Fibroblast of skin of right biceps (primary cell): ENCODE measurements around the gene SLC12A4.
"Not testable (repeated sequence)": the region's sequence is repeated elsewhere in the genome, so short reads cannot be mapped to it uniquely, and the experiment has no call there.

ENCODE experiments used
- DNase-seq: peaks from one replicate; pipeline ENCODE4 v3.0.0-alpha.2; 2013

SLC12A4 gene

DNA sequence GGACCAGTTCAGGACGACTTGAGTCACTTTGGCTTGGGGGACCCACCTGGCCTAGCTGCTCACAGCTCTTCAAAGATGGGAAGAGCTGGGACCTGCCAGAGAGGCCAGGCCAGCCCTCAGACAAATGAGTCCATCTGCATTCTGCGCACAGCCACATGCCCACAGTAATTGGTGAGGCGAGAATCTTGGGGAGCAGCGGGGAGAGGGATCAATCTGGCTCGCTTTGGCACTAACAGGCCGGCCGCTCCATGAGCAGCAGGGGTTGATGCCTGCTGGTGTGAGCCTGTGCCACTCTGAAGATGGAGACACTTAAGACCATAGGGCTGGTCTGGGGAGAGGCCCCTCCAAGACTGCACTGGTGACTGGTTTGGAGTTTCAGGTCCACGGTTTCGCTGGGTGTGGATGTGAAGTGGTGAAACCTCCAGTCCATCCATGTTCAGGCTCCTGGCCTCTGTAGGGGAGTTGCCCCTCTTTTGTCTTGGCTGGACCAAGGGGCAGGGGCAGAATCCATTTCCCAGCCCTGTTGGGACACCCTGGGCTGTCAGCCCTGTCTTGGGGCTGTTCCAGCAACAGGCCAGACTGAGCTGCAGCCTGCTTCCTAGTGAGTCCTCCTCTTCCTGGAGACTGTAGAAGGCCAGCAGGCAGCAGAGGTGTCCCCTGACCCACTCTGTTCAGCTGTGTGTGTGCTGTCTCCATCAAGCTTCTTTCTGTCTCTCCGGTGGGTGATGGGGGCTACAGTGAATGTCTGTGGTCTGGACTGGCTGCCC is 44.1 kb downstream of the SLC12A4 start:
- DNase-seq = no peak

DNA sequence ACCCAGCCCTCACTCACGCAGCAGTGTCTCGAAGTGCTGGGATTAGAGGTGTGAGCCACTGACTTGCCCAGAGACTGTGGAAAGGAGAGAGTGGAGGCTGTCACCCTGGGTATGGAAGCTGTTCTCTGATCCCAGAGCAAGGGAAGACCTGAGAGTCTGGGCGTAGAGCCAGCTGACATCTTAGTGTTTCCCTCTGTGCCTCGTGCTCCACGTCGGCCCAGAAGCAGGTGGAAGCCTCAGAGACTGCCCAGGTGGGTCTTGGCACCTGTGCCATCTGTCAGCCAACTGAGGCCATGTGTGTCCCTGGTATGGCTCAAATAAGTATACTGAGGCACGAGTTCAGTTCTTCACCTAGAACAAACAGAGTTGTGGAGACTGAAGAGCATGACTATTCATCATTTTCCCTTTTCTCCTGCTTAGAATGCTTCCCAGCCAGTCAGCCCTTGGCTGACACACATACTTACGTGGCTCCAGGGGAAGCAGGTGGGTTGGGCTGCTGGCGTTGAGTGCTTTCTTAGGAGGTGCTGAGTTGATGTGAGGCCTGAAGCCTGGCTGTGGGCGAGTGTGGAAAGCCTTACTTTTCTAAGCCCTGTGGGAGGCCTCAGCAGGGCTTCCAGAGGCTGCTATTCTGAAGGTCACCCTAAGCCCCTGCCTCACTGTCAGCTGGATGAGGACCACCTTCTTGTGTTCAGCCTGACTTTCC is 44.9 kb downstream of the SLC12A4 start:
- no peak for DNase-seq

DNA sequence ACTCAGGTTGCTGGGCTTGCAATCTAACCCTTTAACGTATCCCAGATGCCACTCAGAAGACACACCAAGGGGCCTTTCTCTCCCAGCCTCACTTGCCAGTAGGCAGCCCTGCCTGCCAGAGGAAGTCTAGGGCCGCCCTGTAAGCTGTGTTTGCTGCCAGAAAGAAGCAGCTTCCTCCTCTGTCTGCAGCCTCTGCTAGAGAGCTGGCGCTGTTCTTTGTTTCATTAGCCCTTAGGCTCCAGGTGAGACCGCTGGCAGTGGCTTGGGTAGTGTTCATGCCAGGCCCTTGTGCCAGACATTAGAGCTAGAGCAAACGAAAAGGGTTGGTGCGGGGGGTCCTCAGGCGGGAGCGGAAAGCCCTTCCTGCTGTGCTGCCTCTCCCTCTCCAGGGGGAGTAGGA is 45.7 kb downstream of the SLC12A4 start:
- DNase-seq = no peak

DNA sequence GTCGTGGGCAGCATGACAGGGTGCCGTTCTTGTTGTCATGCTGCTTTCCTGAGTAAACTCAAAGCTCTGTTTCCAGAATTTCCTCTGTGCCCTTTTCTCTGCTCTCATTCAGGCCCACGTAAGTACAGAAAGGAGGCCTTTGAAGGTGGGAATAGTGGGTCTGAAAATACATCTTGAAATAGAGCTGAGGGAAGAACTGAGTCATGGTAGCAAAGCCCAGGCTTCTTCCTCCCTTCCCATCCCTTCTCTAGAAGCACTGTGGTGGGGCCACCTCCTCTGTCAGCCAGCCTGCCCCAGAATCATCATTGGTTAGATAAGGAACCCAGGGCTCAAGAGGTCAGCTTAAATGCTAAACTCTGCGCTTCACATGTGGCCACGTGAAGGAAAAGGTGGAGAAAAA is 46.2 kb downstream of the SLC12A4 start:
- DNase-seq = no peak

DNA sequence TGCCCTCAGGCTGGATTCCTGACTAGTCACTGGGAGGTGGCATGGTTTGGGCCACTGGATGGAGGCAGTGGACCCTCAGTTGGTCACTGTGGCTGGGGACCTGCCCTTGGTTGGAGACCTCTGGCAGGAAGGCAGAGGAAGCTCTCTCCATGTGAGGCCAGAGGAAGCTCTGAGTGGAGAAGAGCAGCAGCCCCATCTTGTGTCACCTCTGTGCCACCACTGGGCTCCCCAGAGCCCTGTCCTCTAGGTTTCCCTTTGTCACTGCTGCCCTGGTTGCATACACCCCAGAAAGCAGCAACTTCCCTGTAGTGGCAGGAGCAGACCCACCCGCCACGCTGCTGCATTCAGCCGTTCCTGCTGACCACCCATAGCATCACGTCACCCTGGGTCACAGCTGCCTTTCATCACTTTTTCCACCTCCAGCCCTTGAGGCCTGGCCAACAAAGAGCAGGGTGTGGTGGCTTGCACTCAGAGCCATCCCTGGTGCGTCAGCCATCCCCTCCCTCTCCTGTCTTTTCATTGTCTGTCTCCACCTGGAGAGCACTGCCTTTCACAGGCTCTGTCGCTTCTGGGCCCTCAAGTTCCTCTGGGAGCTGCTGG is 48.7 kb downstream of the SLC12A4 start:
- DNase-seq = no peak

DNA sequence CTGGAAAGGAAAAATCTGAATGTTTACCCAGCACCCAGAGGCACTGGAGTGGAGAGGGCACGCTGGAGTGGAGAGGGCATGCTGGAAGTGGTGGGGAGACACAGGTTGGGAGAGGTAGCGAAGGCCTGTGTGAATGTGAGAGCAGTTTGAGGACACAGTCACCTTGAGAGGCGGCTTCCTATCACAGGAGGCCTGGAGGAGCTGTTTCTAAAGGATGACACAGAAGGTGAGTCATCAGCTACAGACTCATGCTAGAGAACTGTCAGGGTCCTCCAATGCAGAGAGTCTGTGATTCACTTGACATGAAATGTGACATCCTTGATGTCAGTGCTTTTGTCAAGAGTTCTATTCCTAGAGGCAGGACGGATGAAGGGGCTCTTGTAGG is 50.6 kb downstream of the SLC12A4 start:
- DNase-seq = peak; percentile 89

DNA sequence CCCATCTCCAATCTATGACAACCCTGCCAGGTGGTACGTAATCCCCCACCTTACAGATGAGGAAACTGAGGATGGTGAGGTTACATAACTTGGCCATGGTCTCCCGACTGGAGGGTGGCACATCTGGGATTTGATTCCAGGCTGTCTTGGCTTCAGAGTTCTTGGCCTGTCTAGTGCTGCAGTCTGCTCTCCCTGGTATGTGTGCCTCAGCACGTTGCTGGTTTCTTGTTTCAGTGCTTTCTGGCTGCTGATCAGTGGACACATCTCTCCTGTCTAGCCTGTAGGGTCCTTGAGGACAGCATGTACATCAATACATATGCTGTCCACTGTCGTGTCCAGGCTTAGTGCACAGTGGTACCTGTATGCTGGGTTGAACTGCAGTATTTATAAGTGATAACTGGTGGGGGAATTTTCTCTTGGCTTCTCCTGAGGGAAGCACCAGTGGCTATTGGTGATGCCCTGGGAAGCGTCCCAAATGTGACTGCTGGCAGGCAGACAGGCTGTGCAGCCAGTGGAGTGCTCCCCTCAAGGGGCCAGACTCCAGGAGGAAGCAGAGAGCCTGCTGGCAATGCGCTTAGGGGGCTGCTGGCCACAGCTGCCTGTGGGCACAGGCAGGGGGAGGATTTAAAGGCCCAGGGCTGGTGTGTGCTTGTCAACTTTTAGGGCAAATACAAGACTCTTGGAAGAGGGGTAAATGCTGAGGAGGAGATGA is 51.1 kb downstream of the SLC12A4 start:
- no peak for DNase-seq

DNA sequence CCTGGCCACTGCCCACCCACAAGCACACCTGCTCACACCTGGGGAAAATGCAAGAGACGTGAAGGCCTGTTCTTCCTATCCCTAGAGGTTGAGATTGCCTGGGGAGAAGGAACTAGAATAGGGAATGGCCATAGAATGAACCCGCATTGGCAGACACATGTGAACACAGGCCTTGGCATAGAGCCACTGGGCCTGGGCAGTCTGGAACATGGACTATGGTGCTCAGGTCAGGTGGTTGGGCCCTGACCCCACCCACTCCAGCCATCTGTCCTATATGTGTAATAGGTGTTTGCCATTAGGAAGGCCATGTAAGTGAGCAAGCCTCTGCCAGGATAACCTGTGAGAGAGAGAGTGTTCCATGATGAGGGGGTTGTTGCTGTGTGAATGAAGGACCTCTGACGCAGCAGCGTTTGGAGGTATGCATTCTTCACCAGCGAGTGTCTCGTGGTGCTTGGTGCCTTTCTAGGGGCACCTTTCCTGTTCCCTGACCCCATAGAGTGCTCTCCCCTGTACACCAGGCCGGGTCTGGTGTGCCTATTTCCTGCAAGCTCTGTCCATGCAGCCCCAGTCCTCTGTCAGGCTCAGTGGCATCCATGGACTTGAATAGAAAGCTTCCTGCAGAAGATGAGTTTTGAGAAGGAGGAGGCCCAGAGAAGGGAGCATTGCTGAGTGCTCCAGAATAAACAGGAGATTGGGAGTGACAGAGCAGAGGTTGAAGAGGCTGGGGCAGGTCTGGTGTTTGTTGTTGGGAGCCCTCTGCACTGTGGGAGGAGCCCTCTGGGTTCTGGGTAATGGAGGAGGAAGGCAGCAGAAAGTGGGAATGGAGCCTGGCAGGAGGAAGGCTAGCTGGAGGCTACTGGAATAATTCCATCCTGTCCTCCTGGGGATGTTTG is 52.4 kb downstream of the SLC12A4 start:
- DNase-seq = no peak

DNA sequence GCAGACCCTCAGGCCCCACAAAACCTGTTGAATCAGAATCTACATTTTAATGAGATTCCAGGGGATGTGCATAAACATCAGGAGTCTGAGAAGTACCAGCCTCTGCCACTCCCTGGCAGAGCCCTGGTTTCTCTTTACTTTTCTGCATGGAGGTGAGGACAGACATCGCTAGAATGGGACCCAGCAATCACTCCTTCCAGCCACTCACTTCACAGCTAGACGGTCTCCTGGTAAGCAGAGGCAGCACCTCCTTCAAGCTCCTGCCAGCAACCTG is 53.0 kb downstream of the SLC12A4 start:
- not testable (repeated sequence) for DNase-seq

DNA sequence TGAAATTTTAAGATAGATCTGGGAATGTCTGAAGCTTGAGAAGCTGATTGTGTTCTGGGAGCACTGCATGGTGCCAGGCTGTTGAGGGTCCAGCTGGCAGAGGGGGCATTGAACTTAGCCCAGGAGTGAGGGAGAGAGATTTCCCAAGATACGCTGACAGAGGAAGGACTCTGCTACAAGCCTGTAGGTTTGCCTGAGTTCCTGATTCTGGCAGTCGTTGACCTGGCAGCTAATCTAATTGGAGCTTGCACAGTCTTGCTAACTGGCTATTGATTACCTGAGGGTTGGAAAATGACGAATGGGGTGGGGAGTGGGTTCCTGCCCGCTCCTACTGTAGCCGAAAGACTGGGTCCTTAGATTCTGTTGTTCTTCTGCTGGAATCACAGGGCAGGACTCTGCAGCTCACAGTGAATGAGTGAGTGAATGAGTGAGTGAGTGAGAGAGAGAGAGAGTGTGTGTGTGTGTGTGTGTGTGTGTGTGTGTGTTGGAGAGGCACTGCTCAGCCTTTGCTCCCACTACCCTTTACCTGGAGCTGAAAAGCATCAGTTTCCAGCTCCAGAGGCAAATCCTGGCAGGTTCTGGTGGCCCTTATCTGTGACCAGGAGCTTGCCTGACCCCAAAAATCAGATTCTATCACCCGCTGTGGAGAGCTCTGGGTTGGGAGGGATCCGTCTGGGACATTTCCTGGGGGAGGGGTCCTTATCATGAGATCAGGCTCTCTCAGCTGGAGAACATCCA is 53.5 kb downstream of the SLC12A4 start:
- no peak for DNase-seq

DNA sequence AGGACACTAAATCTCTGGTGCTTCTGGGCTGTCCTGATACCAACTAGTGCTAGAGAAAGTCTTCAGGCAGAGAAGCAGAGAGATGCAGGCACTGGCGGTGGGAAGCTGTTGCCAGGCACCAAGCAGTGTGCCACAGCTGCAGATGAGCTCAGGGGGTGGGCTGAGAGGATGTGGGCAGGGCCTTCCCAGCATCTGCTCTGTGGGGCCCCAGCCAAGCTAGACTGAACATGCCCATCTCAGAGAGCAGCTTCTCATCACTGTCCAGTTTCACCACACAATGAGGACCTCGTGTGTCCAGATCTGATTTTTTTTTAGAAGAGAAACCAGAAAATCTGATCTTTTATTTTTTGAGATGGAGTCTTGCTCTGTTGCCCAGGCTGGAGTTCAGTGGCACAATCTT is 58.3 kb downstream of the SLC12A4 start:
- no peak for DNase-seq

DNA sequence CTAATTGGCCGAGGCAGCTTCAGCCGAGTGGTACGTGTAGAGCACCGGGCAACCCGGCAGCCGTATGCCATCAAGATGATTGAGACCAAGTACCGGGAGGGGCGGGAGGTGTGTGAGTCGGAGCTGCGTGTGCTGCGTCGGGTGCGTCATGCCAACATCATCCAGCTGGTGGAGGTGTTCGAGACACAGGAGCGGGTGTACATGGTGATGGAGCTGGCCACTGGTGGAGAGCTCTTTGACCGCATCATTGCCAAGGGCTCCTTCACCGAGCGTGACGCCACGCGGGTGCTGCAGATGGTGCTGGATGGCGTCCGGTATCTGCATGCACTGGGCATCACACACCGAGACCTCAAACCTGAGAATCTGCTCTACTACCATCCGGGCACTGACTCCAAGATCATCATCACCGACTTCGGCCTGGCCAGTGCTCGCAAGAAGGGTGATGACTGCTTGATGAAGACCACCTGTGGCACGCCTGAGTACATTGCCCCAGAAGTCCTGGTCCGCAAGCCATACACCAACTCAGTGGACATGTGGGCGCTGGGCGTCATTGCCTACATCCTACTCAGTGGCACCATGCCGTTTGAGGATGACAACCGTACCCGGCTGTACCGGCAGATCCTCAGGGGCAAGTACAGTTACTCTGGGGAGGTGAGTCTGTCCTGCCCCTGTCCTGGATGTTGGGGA is 59.2 kb downstream of the SLC12A4 start:
- no peak for DNase-seq

DNA sequence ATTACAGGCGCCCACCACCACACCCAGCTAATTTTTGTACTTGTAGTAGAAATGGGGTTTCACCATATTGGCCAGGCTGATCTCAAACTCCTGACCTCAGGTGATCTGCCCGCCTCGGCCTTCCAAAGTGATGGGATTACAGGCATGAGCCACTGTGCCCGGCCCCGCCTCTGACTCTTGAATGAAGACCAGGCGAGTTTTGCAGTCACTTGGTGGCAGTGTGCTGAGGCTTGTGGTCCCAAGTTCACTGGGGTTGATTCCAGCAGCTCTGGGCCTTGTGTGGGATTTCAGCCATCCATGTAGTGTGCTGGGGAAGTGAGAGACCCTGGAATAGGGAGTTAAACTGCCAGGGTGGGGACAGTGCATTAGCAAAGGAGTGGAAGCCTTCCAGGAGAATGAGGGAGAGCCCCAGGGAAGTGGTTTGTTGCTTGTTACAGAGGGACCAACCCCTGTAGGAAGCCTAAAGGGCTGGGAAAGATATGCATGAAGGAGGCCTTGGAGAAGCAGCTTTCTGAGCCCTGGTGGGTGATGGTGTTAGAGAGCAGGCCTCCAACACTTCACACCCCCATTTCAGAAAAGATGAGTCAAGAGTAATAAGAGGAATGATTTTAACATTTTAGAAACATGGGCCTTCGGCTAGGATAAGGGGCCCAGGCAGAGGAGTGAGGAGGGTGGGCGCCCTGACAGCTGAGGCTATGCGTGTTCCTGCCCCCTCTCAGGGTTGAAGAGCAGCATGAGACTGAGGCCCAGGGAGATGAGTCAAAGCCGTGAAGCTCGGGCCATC is 60.8 kb downstream of the SLC12A4 start:
- no peak for DNase-seq

DNA sequence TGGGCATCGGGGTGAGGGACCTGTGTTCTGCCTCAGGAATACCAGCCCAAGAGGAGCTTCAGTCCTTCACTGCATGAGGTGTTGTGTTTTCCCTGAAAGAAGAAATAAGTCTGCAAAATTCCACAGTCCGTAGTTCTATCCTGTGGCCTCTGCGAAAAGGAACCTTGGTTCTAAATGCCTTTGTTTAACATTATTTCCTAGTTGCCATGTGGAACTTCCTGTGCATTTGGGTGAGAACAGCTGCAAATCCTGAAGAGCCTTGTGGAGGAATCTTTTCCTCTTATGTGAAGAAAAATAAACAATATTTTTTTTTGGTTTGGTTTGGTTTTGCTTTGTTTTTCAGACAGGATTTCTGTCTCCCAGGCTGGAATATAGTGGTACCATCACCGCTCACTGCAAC is 65.6 kb downstream of the SLC12A4 start:
- DNase-seq = no peak

DNA sequence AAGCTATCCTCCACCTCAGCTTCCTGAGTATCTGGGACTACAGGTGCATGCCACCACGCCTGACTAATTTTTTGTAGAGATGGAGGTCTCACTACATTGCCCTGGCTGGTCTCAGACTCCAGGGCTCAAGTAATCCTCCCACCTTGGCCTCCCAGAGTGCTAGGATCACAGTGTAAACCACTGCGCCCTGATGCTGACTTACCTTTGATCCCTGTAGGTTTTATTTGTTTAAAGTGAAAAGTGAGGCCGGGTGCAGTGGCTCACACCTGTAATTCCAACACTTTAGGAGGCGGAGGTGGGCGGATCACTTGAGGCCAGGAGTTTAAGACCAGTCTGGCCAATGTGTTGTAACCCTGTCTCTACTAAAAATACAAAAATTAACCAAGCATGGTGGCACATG is 66.7 kb downstream of the SLC12A4 start:
- DNase-seq = no peak

DNA sequence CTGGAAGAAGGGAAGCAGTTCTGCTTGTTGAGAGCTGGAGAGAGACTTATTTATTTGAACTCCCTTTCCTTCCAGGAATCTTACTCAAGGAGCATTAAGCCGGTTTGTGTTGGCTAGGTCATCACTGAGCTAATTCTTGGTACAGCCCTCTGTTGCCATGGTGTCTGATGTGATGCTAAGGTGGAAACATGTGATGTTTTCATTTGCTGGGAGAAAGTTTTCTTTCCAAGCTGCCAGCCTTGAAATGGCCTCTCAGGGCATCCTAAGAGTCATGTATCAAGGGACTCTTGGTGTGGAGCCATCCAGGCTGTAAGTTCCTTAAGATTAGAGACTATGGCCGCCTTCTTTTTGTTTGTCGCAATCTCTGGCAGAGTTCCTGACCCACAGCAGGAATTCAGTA is 71.2 kb downstream of the SLC12A4 start:
- no peak for DNase-seq

DNA sequence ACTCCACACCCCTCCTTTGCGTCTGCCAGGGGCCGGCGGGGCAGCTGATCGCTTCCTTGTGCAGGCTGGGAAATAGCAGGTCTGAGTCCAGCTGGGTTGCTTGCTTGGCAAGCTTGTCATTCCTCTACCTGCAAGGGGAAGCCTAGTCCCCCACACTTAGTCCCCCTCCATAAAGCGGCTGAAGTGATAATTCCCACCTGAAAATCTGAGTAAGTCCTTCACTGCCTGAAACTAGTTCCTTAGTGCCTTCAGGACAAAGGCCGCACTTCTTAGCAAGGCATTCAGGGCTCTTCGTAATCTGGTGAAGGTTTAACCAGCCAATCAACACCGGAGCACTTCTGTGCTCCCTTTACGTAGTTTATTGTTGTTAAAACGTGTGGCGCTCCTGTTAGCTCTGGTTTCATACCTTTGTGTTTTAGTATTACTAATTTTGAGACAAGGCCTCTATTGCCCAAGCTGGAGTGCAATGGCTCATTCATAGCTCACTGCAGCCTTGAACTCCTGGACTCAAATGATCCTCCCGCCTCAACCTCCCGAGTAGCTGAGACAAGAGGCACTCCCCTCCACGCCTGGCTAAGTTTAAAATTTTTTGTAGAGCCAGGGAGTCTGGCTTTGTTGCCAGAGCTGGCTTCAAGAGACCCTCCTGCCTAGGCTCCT is 74.6 kb downstream of the SLC12A4 start:
- no peak for DNase-seq
